WTC11 (cell line): ENCODE measurements around the gene FES.

ENCODE experiments used
- FOXK1 ChIP-seq: sonication (generic); formaldehyde crosslinking; IDR thresholded peaks from 2 replicates; pipeline ENCODE4 v1.8.0; 2022; ENCODE audit warnings: mild to moderate bottlenecking, moderate library complexity, missing genetic modification reagents
- ZNF423 ChIP-seq: fragments of 250-450 bp; sonication (Bioruptor Pico); IDR thresholded peaks from 2 replicates; pipeline ENCODE4 v2.1.2; 2022; ENCODE audit warnings: mild to moderate bottlenecking, moderate library complexity
- TF ChIP-seq, protein P1 (sequence below): sonication (generic); formaldehyde crosslinking; IDR thresholded peaks from 2 replicates; pipeline ENCODE4 v1.8.0; 2022; ENCODE audit warnings: mild to moderate bottlenecking, missing genetic modification reagents

DNA sequence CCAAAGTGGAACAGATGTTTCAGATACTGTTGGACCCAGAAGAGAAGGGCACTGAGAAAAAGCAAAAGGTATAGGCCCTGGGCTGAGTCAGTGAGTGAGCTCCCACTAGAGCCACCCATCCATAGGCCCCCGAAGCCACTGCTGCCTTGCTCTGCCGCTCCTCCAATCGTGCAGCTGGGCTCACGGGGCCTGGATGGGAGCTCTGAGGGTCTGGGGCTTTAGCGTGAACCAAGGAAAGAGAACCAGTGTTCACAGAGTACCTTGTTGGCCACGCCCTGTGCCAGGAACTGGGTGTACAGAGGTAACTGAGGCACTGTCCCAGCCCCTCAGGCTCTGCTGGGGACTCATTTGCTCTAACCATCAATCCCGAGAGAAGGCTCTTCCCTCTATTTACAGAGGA is 55.5 kb downstream of the FES start:
- TF ChIP-seq ZNF423 (CRISPR knock-in tag): no peak
- TF ChIP-seq FOXK1 (CRISPR knock-in tag): no peak
- TF ChIP-seq, protein P1, sequence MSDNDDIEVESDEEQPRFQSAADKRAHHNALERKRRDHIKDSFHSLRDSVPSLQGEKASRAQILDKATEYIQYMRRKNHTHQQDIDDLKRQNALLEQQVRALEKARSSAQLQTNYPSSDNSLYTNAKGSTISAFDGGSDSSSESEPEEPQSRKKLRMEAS (CRISPR knock-in tag): no peak
